Measurements from ENCODE around the gene BMP10.

The BMP10 gene

GRCh38 chr2:68861330-68861729 lies 9.9 kb downstream of the BMP10 start:
- no peak overlapping the region for H3K27ac ChIP-seq
- TF ChIP-seq CTCF (IDR thresholded peaks at IDR 0.05), result no peak
- TF ChIP-seq ZFX (IDR thresholded peaks at IDR 0.05; ENCODE audit: borderline replicate concordance), result no peak

DNA sequence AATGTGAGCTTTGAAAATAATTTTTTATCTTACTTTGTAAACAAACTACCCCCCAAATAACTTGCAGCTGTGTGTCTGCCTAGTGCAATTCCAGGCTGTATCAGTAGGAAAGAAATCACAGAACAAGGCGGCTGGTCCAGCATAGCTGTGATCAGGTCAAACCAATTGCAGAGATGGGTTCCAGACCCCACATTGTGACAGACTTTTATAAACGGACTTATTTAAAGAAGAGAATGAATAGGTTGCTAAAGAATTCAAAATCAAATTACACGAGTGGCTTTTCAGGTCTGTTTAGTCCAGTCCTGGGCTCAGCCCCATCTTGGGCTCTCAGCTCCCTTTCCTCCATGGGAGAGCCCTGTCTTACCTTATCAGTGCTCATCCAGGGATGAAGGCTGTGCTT lies 11.1 kb downstream of the BMP10 start:
- TF ChIP-seq ZFX (IDR thresholded peaks at IDR 0.05; ENCODE audit: borderline replicate concordance) (no peak), CTCF (IDR thresholded peaks at IDR 0.05) (no peak)
- H3K27ac ChIP-seq, result no peak overlapping the region

- TF ChIP-seq ZFX (IDR thresholded peaks at IDR 0.05; ENCODE audit: borderline replicate concordance) (no peak), CTCF (IDR thresholded peaks at IDR 0.05) (no peak)
Measured at GRCh38 chr2:68857855-68858456, 13.2 kb downstream of the BMP10 start.

DNA sequence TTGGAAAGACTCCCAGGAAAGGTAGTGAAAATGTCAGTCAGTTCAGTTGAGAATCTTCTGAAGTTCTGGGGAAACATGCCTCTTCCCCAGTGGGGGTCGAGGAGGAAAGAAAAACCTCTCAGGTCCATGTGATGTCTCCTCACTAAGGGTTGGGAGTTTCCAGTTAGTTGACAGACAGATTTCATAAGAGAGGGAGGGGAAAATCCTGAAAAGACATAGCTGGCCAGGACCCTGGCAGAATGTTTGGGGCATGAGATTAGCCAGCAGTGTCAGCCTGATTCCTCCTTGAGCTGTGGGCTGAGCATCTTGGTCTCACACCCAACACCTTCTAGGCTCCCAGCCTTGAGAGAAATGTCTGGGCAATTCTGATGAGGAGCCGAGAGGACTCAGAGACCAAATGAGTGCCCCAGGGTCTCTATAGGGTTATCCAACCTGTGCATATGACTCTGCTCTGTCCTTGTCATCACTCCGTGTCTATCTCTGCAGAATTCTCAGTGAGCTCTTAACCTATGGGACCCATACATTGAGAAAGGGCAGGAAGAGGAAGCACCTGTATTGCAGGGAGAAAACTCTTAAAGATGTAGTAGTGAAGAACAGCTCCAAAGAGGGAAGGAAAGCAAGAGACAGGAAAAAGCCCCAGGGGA lies 13.9 kb downstream of the BMP10 start:
- no peak overlapping the region for H3K27ac ChIP-seq
- TF ChIP-seq CTCF (IDR thresholded peaks at IDR 0.05) (no peak), ZFX (IDR thresholded peaks at IDR 0.05; ENCODE audit: borderline replicate concordance) (no peak)

More at GRCh38 chr2:68857855-68858456, 13.2 kb downstream of the BMP10 start:
- no peak overlapping the region for H3K27ac ChIP-seq

DNA sequence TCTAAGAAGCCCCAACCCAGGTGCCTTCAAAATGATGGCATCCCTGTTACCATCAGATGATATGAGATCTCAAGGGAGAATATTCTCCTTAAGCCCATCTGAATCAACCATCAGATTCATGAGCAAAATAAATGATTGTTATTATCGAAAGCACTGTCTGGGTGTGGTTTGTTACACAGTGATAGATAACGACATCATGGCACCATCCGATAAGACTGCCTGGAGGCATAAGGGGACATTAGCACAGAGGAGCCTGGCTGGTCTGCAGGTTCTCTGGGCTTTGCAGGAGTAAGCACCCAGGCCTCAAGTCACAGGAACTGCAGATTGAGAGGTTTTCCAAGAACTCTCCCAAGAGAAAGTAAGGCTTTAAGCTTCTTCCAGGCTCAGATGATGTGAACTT lies 15.6 kb downstream of the BMP10 start:
- no peak overlapping the region for H3K27ac ChIP-seq
- TF ChIP-seq CTCF (IDR thresholded peaks at IDR 0.05) (no peak), ZFX (IDR thresholded peaks at IDR 0.05; ENCODE audit: borderline replicate concordance) (no peak)

DNA sequence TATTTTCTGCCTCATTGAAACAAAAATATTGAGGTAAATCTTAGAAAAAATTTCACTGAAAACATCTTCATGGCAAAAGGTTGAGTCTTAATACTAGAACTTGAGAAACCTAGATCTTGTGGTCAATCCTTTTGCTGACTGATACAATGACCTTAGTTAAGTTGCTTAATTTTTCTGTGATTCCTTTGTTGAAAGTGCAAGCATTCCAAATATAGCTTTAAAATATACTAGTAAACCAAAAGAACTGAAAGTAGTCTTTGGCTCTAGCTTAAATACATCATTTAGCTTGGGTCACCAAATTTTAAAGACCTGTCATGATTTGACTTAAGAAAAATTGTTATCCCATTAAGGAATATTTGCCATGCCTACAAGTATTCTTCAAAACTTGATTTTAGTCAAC lies 16.7 kb downstream of the BMP10 start:
- no peak overlapping the region for H3K27ac ChIP-seq
- TF ChIP-seq ZFX (IDR thresholded peaks at IDR 0.05; ENCODE audit: borderline replicate concordance) (no peak), CTCF (IDR thresholded peaks at IDR 0.05) (no peak)

DNA sequence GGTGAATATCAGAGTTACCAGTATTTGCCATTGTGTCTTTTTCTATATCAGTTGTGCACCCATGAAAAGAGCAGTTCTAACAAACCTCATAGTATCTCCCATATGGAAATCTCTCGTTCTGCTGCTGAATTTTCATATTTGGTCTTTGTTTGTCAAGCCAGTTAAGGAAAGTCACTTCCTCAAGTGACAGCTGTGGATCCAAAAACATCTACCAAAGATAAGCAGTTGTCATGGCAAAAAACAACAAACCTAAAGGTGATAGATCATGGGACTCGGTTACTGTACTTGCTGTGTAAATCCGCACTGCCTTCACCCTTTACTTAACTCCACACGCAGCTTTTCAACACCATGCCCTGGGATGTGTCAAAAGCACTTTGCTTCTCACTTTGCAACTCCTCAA lies 17.3 kb downstream of the BMP10 start:
- no peak for TF ChIP-seq CTCF (IDR thresholded peaks at IDR 0.05)
- no peak for TF ChIP-seq ZFX (IDR thresholded peaks at IDR 0.05; ENCODE audit: borderline replicate concordance)
- no peak overlapping the region for H3K27ac ChIP-seq

Measured in 22Rv1 (cell line).